GM21529 (cell line): ENCODE results near the gene PTCH1.

ENCODE experiments used
- ATAC-seq: cut with Tn5 transposase; IDR thresholded peaks from one replicate; pipeline ENCODE4 v1.9.1; 2021; ENCODE audit not compliant: unreplicated experiment

The PTCH1 gene

GRCh38 chr9:95513711-95514110, 3.1 kb downstream of the PTCH1 start:
- no peak for ATAC-seq

GRCh38 chr9:95512709-95513095, 4.1 kb downstream of the PTCH1 start:
- no peak for ATAC-seq

- ATAC-seq: no peak
These were observed 4.6 kb downstream of the PTCH1 start for GRCh38 chr9:95511952-95512708.

GRCh38 chr9:95511616-95511931, 5.2 kb downstream of the PTCH1 start:
- no peak for ATAC-seq

- ATAC-seq: peak; percentile 36
These were observed 5.8 kb downstream of the PTCH1 start for GRCh38 chr9:95510709-95511615.

- ATAC-seq: no peak
These were observed 6.7 kb downstream of the PTCH1 start for GRCh38 chr9:95509851-95510708.

GRCh38 chr9:95508968-95509850, 7.6 kb downstream of the PTCH1 start:
- peak; percentile 34 for ATAC-seq

GRCh38 chr9:95508242-95508967, 8.4 kb downstream of the PTCH1 start:
- ATAC-seq: no peak

GRCh38 chr9:95507464-95508241, 9.1 kb downstream of the PTCH1 start:
- ATAC-seq: no peak

- peak; percentile 6 for ATAC-seq
These were observed 9.9 kb downstream of the PTCH1 start for GRCh38 chr9:95506678-95507463.

GRCh38 chr9:95506428-95506677, 10.4 kb downstream of the PTCH1 start:
- ATAC-seq: peak; percentile 14

GRCh38 chr9:95505717-95506427, 10.9 kb downstream of the PTCH1 start:
- peak; percentile 20 for ATAC-seq

GRCh38 chr9:95505072-95505716, 11.6 kb downstream of the PTCH1 start:
- ATAC-seq: no peak

GRCh38 chr9:95504053-95504963, 12.5 kb downstream of the PTCH1 start:
- no peak for ATAC-seq

GRCh38 chr9:95503369-95503768, 13.4 kb downstream of the PTCH1 start:
- ATAC-seq: no peak

GRCh38 chr9:95502248-95502647, 14.5 kb downstream of the PTCH1 start:
- no peak for ATAC-seq
